ENCODE results near the gene FASN.

DNA sequence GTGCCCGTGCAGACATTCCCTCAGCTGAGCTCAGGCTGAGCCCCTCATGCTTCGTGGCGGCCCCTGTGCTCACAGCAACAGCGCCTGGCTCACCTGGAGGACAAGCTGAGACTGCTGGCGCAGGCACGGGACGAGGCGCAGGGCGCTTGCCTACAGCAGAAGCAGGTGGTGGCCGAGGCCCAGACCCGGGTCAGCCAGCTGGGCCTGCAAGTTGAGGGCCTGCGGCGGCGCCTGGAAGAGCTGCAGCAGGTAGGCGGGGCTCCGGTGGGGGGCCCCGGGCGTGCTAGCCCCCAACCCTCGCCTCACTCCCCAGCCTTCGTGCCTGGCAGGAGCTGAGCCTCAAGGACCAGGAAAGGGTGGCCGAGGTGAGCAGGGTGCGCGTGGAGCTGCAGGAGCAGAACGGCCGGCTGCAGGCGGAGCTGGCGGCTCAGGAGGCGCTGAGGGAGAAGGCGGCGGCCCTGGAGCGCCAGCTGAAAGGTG lies 68.0 kb downstream of the FASN start:
- TF ChIP-seq, protein P1, sequence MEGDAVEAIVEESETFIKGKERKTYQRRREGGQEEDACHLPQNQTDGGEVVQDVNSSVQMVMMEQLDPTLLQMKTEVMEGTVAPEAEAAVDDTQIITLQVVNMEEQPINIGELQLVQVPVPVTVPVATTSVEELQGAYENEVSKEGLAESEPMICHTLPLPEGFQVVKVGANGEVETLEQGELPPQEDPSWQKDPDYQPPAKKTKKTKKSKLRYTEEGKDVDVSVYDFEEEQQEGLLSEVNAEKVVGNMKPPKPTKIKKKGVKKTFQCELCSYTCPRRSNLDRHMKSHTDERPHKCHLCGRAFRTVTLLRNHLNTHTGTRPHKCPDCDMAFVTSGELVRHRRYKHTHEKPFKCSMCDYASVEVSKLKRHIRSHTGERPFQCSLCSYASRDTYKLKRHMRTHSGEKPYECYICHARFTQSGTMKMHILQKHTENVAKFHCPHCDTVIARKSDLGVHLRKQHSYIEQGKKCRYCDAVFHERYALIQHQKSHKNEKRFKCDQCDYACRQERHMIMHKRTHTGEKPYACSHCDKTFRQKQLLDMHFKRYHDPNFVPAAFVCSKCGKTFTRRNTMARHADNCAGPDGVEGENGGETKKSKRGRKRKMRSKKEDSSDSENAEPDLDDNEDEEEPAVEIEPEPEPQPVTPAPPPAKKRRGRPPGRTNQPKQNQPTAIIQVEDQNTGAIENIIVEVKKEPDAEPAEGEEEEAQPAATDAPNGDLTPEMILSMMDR (IDR thresholded peaks at IDR 0.05), result no peak
- no peak for TF ChIP-seq EZH2 (IDR thresholded peaks at IDR 0.05; ENCODE audit: borderline replicate concordance, insufficient read depth, low read depth, low read length, poor library complexity, severe bottlenecking)

Data from B cell (primary cell).